Measurements from ENCODE around the gene AVPR2.

The AVPR2 gene

GRCh38 chrX:153954558-153955227, 50.2 kb downstream of the AVPR2 start:
- DNase-seq = no peak

GRCh38 chrX:153955228-153955732, 50.8 kb downstream of the AVPR2 start:
- no peak for DNase-seq

- no peak for DNase-seq
Observed at GRCh38 chrX:153956044-153956907, 51.8 kb downstream of the AVPR2 start.
